A549 (cell line): Measurements from ENCODE around the gene TIGIT. TPM values are rescaled to one million over a fixed set of nuclear protein-coding genes. Genes with fewer than 3 reads are reported as not detected.

Experiments used
- ATAC-seq, 2 experiments: fragments of 200-7000 bp in 1 of 2; fragments of >200 bp in 1 of 2; cut with Nextera tagmentation in 1 of 2; cut with Tn5 transposase in 1 of 2; 3 replicates each; pipeline versions ENCODE4 v1.8.0 to v1.9.1; 2018 to 2020; ENCODE audit warnings: mild to moderate bottlenecking in 1 of 2, moderate library complexity in 1 of 2
- CTCF ChIA-PET: fragments of 300-600 bp; sonication (Branson Sonifier 250); formaldehyde crosslinking; extraction: SDS; loops from one replicate; lab custom pipeline; 2021; ENCODE audit warnings: antibody characterized with exemption, inconsistent platforms; lab: Yijun Ruan, JAX
- POLR2A ChIA-PET: fragments of 350-600 bp; formaldehyde crosslinking; extraction: SDS; loops from one replicate; lab custom pipeline; 2021; ENCODE audit warnings: antibody characterized with exemption, inconsistent platforms; lab: Yijun Ruan, JAX
- DNase-seq, 2 experiments: peaks; one replicate each; pipeline versions ENCODE4 v3.0.0 to v3.0.0-alpha.2; 2011 to 2016; ENCODE audit warnings: low read depth in 1 of 2, low spot score in 1 of 2
- FAIRE-seq: peaks from 2 replicates; lab custom pipeline; 2011; peaks lifted over from hg19 to GRCh38; lab: Jason Lieb, UNC
- H3K27ac ChIP-seq, 2 experiments: fragments of >200 bp; sonication (Bioruptor Twin); formaldehyde crosslinking; 3 replicates each; pipeline ENCODE4 v1.5.1; 2016 to 2017
- H3K4me1 ChIP-seq: fragments of >200 bp; sonication (Bioruptor Twin); formaldehyde crosslinking; 3 replicates; pipeline ENCODE4 v1.6.1; 2016
- H3K4me2 ChIP-seq: fragments of >200 bp; sonication (Bioruptor Twin); formaldehyde crosslinking; 3 replicates; pipeline ENCODE4 v1.6.1; 2016
- H3K4me3 ChIP-seq: fragments of >200 bp; sonication (Bioruptor Twin); formaldehyde crosslinking; 3 replicates; pipeline ENCODE4 v1.5.1; 2016
- H3K9me3 ChIP-seq: fragments of >200 bp; sonication (Bioruptor Twin); formaldehyde crosslinking; 3 replicates; pipeline ENCODE4 v1.6.1; 2016
- BHLHE40 ChIP-seq: IDR thresholded peaks from 2 replicates; pipeline ENCODE4 v1.6.1; 2012; ENCODE audit warnings: low read depth, low read length, inconsistent platforms
- CTCF ChIP-seq: fragments of >200 bp; sonication (Bioruptor Twin); formaldehyde crosslinking; IDR thresholded peaks from 3 replicates; pipeline ENCODE4 v1.5.1; 2016
- EHF ChIP-seq: fragments of 250-450 bp; sonication (Bioruptor Pico); IDR thresholded peaks from 2 replicates; pipeline ENCODE4 v1.5.0; 2020; ENCODE audit warnings: mild to moderate bottlenecking
- GATA3 ChIP-seq: IDR thresholded peaks from 2 replicates; pipeline ENCODE4 v1.6.1; 2012; ENCODE audit warnings: borderline replicate concordance
- HEYL ChIP-seq: fragments of 250-450 bp; sonication (Bioruptor Pico); IDR thresholded peaks from 2 replicates; pipeline ENCODE4 v1.8.0; 2021; ENCODE audit warnings: mild to moderate bottlenecking, moderate library complexity
- HMGXB4 ChIP-seq: fragments of 250-450 bp; sonication (Bioruptor Pico); IDR thresholded peaks from 2 replicates; pipeline ENCODE4 v1.5.0; 2021; ENCODE audit warnings: mild to moderate bottlenecking, moderate library complexity, borderline replicate concordance
- HOXB13 ChIP-seq: fragments of 250-450 bp; sonication (Bioruptor Pico); IDR thresholded peaks from 2 replicates; pipeline ENCODE4 v1.5.0; 2020; ENCODE audit warnings: low read depth, mild to moderate bottlenecking, moderate library complexity
- JUN ChIP-seq, 2 experiments: fragments of >200 bp; sonication (Bioruptor Twin); formaldehyde crosslinking; IDR thresholded peaks; 2 replicates in 1 of 2; 3 replicates in 1 of 2; pipeline ENCODE4 v1.6.1; 2016 to 2017
- JUNB ChIP-seq: fragments of >200 bp; sonication (Bioruptor Twin); formaldehyde crosslinking; IDR thresholded peaks from 2 replicates; pipeline ENCODE4 v1.6.1; 2016
- MAZ ChIP-seq: fragments of 150-350 bp; IDR thresholded peaks from 2 replicates; pipeline ENCODE4 v1.6.1; 2014; ENCODE audit warnings: antibody characterized with exemption, low read depth, low read length, borderline replicate concordance
- RCOR1 ChIP-seq: fragments of 150-350 bp; IDR thresholded peaks from 2 replicates; pipeline ENCODE4 v1.6.1; 2014; ENCODE audit warnings: antibody characterized with exemption, low read length, low read depth
- REST ChIP-seq: fragments of 200-600 bp; sonication (generic); IDR thresholded peaks from 2 replicates; pipeline ENCODE4 v1.6.1; 2016; ENCODE audit warnings: antibody characterized with exemption, mild to moderate bottlenecking, moderate library complexity
- TP53 ChIP-seq: fragments of 250-450 bp; sonication (Bioruptor Pico); IDR thresholded peaks from 2 replicates; pipeline ENCODE4 v1.5.0; 2021; ENCODE audit warnings: mild to moderate bottlenecking, moderate library complexity
- ZSCAN20 ChIP-seq: fragments of 250-450 bp; sonication (Bioruptor Pico); IDR thresholded peaks from 2 replicates; pipeline ENCODE4 v1.8.0; 2022; ENCODE audit warnings: mild to moderate bottlenecking, moderate library complexity
- WGBS: methylation state at CpG from one replicate; pipeline ENCODE4 v1.1.6; 2017; ENCODE audit errors: missing lambda C conversion rate; 5-methylcytosine and 5-hydroxymethylcytosine counted together
- polyA plus RNA-seq, 4 experiments: library from polyadenylated mRNA; depleted of rRNA in 3 of 4; stranded (reverse); fragments of >200 nt; fragmentation: RNase III in 1 of 4; extraction: RNeasy Plus Mini Kit Qiagen cat#74134 plus additional on column Dnase treatment in 1 of 4; gene quantifications; 2 replicates in 3 of 4; 3 replicates in 1 of 4; pipeline ENCODE4 v1.2.3, GENCODE V29; 2011 to 2017

The TIGIT gene
- polyA plus RNA-seq, 2 of the 4 experiments (the other 2 are of a cell fraction), result not detected

- H3K4me3 ChIP-seq, result no peak overlapping the region
- H3K4me1 ChIP-seq, result no peaks in the 10 kb centered on the region
- no peak for ATAC-seq
- 95% methylated on average over 2 of the region's 2 CpGs for WGBS
- no peaks in the 10 kb centered on the region for H3K9me3 ChIP-seq
- TF ChIP-seq CTCF (no peak), GATA3 (no peak), HEYL (CRISPR knock-in tag) (no peak), TP53 (CRISPR knock-in tag) (no peak), BHLHE40 (no peak), HOXB13 (no peak), HMGXB4 (CRISPR knock-in tag) (no peak)
- POLR2A ChIA-PET, result no interaction called here
- no peak for FAIRE-seq
- CTCF ChIA-PET, result interaction anchor here (1.1 kb wide), 1 partner anchor 11 kb away, joined by 3 read pairs; no protein-coding TSS in a partner anchor
- no peak overlapping the region for H3K27ac ChIP-seq
- DNase-seq, result no peak
- no peak overlapping the region for H3K4me2 ChIP-seq
Observed at GRCh38 chr3:114331007-114331406, 37.2 kb downstream of the TIGIT start.

GRCh38 chr3:114331710-114332109 is 37.9 kb downstream of the TIGIT start:
- CTCF ChIA-PET, result interaction anchor here (1.1 kb wide), 1 partner anchor 18 kb away, joined by 3 read pairs; no protein-coding TSS in a partner anchor
- POLR2A ChIA-PET, result no interaction called here
- no peak overlapping the region for H3K27ac ChIP-seq
- no peak overlapping the region for H3K4me3 ChIP-seq
- no peak for FAIRE-seq
- no peak for ATAC-seq
- no peak for DNase-seq
- WGBS, result 95% methylated on average over 3 of the region's 3 CpGs
- H3K9me3 ChIP-seq, result no peaks in the 10 kb centered on the region
- no peaks in the 10 kb centered on the region for H3K4me1 ChIP-seq
- no peak for TF ChIP-seq ZSCAN20 (CRISPR knock-in tag)
- TF ChIP-seq EHF, result no peak
- no peak for TF ChIP-seq JUNB
- no peak for TF ChIP-seq TP53 (CRISPR knock-in tag)
- TF ChIP-seq BHLHE40, result no peak
- no peak for TF ChIP-seq JUN (IDR thresholded peaks at IDR 0.05)
- TF ChIP-seq, all 56 proteins: peak for 0
- no peak overlapping the region for H3K4me2 ChIP-seq

- ATAC-seq (no peak), DNase-seq (no peak), FAIRE-seq (no peak)
- H3K4me2 ChIP-seq, result no peak overlapping the region
- WGBS, result 95% methylated on average over 5 of the region's 5 CpGs
- no peaks in the 10 kb centered on the region for H3K9me3 ChIP-seq
- no peak overlapping the region for H3K27ac ChIP-seq
- no peak overlapping the region for H3K4me3 ChIP-seq
- ChIA-PET POLR2A (no interaction called here), CTCF (interaction anchor here (1.1 kb wide), 1 partner anchor 17 kb away, joined by 3 read pairs; no protein-coding TSS in a partner anchor)
- no peak for TF ChIP-seq RCOR1
- TF ChIP-seq REST, result no peak
- no peak for TF ChIP-seq MAZ
- no peaks in the 10 kb centered on the region for H3K4me1 ChIP-seq
Observed at GRCh38 chr3:114332342-114333179, 38.7 kb downstream of the TIGIT start.
